GM18867 (cell line): Measurements from ENCODE around the gene PCF11.
A peak's percentile ranks its signal among the peaks of the same experiment; 100 is the strongest.

Experiments
- ATAC-seq: cut with Tn5 transposase; IDR thresholded peaks from one replicate; pipeline ENCODE4 v1.9.1; 2021; ENCODE audit warnings: mild to moderate bottlenecking, moderate library complexity; ENCODE audit not compliant: unreplicated experiment

The PCF11 gene

DNA sequence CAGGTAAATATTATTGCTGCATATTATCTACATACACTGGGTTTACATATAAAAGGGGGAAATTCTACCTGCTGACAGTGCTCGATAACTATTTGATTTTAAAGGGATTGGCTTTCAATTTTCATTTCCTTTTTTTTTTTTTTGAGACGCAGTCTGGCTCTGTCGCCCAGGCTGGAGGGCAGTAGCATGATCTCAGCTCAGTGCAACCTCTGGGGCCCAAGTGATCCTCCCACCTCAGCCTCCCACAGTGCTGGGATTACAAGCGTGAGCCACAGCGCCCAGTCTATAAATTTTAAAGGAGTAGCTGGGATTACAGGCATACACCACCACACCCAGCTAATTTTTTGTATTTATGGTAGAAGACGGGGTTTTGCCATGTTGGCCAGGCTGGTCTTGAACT, 3.2 kb upstream of the PCF11 start:
- ATAC-seq: no peak

DNA sequence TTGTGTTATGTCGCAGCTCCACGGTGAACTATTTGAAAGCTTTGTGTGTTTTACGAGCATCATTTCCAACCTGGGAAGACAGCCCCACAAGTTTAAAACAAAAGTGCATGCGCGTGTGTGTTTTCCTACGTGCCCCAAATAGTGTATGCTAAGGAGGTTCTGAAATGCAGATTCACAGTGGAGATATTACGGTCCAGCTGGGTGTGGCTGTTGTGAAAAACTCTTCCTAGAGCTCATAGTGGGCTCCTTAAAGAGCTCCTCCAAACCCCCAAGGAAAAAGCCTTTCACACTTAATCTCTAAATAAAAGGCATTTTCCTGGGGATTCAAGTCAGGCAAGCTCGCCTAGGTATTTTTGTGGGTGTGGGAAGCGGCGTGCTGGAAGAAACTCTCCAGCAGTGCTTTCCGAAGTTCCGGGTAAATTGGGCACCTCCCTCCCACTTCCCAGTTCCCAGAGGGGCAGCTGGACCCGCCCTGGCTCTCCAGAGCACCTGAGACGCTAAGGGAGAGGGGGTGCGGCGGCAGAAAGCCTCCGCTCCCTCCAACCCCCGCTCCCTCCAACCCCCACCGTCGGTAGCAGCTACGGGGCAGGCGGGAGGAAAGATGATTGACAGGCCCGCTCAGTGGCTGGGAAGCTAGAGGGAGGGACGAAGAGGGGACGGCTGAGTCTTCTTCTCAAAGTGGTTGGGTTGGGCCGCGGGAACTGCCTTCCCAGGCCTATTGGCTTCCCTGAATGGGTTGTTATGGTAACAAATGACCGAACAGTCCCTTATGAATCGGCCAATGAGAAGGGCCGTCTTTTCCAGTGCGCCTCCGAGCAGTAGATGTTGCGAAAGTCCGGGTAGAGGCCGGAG, 561 bp upstream of the PCF11 start:
- ATAC-seq: peak; percentile 94

DNA sequence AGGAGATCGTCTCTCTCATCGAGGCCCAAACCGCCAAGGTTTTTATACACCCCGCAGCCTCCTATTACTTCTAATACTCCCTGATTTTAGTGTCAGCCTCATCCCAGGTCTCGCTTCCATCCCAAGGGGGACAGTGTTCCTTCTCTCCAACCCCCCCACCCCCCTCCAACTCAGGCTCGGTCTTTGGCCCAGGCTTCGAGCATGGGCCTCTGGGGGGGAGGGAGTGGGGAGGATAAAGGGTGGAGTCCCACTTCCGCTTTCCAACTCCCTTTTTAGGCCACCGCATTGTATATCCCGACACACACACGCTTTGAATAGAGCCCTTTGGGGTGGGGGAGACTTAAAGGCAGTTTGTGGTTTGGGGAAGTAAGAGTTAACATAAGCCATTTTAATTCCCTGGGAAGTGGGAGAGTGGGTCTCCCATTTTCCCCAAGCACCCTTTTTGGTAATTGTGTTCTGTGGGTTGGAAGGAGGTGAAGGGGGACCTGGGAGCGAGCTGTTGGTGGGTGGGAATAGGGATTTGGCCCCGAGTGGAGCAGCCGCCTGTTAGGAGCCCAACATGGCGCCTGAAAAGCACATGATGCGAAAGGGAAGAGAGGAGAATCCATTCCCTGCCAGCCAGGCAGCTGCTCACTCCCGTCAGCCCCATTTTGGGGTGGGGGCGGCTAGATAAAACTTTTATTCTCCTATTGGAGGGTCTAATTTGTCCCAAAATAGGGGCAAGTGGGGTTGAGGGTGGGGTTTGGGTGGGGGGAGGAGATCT, 844 bp downstream of the PCF11 start:
- ATAC-seq: no peak

DNA sequence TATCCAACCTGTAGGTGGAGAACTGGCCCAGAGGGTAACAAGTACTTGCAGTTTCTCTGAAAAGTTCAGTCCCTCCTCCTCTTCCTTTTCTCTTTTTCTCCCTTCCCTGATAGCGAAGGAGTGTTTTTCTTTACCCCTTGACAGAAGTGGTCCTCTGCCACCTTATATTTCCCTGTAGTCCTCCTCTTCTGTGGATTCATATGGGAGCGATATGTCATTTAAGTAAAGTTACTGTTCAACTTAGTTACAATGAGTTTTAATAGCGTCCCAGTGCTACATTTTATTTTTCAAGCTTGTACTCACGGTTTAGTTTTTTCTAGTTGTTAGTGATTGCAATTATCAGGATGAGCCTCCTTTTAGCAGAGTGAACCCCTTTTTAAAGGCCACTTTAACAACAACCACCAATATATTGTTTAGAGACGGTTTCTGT, 1.4 kb downstream of the PCF11 start:
- no peak for ATAC-seq

DNA sequence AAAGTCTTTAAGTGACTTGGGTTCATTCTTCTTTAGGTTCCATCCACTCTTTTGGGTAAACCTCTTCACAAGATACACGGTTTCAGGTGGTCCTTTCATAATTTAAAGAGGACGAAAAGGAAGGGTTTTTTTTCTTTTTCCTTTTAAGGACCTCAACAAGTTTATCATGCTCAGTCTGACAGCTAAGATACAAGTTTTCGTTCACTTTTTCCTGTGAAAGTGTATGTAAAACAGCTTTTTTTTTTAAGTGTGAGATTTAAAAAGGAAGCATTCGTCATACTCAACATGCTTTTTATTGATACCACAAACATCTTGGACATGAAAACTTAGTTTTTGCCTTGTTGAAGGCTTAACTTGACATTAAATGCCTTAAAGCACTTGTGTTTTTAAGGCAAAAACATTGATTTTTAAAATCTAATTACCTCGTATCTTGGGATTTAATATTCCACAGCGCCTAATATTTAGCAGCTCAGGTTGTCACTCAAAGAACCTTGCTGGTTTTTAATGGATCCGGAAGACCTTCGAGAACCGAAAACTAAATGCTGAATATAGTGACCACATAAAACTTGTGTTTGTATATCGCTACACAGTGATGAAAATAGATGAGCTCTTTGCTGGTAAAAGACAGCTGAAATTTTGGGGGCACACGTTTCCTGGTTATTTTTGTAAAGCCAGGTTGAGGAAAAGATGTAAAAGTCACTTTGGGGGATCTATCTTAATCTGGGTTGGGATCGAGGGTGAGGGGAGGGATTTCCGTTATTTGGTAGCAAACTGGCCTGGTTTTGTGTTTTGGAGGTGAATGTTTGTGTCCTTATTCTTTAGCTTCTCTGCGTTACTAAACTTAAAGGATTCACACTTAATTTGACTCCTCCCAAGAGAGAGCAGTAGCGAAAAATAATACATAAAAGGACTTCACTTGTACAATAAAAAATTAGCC, 2.3 kb downstream of the PCF11 start:
- no peak for ATAC-seq

DNA sequence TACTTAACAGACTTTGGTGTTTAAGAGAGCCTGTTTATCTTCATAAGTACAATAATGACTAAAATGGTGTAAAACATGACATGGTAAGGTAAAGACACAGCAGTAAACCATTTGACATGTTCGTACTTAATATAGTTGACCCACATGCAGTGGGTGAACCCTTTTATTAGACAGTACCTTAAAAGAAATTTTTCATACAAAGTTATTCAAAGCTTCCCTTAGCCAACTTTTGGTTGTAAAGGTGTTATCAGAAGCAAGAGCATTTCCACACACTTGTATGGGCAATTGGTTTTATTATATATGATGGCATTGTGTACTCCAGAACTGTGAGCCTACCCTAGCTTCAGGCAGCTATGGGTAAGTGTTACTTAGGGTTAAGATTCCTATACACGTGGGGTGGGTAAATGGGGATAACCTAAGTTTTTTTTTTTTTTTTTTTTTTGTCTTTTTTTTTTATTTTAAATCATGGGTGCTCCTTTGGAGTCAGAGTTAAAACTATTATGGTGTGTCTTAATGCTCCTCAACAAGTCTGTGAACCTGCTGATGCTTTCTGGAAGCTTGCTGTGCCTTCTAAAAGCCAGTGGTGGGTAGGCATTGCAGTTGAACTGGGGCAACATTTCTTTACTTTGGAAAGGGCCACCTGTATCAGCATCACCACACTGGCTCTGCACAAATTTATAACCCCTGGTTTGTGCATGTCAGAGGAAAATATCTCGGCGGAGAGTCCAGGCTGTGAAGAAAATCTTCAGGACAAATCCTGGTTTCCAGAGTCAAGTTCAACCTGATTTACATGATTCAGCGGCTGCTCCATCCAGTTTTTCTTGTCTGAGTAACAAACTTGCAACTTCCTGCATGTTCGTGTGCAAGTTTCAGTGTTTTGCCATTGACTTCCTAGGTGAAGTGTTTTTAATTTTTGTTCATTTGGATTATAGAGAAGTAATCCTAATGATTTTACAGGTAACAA, 3.3 kb downstream of the PCF11 start:
- ATAC-seq: no peak

DNA sequence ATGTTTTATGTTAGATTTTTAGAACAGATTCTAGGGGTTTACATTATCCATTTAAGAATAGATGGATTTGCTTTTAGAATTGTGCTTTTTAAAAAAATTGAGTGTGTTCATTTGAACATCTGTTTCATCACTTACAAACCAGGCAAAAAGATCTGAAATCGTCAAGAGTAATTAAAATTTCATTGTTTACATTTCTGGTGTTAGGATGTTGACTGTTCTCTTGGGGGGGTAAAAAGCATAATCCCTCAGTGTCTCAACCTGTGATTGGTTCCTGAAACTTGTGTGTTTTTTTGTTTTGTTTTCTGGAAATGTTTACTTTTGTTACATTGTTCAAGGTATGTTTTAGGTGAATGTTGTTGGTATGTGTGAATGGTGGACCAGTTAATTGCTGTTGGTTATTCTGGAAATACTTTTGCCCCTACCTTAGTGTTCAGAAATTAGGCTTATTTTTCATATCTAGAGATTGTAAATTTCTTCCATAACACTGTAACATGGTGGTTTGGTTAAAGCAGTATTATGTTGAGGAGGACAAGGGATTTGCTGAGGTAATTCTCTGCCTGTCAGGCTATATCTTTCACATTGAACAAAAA, 4.8 kb downstream of the PCF11 start:
- no peak for ATAC-seq

DNA sequence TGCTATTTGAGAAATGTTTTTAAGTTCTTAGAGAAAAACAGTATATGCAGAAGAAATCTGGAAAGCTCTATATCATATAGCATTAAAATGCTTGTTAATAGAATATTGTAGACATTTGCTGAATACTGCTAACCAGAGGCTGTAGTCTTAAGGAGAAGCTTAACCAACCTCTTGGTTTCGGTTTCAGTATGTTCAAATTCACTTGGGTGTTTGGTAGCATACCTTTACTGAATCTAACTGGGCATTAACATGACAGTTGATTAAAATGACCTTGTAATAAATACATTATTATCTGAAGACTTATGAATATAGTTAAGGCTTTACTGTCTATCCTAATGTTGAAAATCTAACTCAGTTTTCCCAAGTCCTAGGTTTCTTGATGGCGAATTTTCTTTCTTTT, 5.4 kb downstream of the PCF11 start:
- peak; percentile 56 for ATAC-seq

DNA sequence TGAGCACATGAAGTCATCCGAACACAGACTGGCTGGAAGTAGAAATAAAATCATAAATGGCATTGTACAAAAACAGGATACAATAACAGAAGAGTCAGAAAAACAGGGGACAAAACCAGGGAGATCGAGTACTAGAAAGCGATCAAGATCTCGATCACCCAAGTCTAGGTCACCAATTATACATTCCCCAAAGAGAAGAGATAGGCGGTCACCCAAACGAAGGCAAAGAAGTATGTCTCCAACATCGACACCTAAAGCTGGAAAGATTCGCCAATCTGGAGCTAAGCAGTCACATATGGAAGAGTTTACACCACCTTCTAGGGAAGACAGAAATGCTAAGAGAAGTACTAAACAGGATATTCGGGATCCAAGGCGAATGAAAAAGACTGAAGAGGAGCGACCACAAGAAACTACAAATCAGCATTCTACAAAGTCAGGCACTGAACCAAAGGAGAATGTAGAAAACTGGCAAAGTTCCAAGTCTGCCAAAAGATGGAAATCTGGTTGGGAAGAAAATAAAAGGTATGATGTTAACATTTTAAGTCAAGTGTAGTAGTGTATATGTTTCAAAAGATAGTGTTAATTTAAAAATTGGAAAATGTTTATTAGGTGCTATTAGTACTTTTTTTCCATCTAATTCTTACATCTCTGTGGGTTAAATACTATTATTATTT, 9.4 kb downstream of the PCF11 start:
- ATAC-seq: no peak

DNA sequence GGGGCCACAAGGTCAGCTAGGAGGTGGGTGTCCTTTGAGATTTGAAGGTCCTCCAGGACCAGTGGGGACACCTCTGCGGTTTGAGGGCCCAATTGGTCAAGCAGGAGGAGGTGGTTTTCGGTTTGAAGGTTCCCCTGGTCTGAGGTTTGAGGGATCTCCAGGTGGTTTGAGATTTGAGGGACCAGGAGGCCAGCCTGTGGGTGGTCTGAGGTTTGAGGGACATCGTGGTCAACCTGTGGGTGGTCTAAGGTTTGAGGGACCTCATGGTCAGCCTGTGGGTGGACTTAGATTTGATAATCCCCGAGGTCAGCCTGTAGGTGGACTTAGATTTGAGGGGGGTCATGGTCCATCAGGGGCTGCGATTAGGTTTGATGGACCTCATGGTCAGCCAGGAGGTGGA, 11.8 kb downstream of the PCF11 start:
- ATAC-seq: no peak

DNA sequence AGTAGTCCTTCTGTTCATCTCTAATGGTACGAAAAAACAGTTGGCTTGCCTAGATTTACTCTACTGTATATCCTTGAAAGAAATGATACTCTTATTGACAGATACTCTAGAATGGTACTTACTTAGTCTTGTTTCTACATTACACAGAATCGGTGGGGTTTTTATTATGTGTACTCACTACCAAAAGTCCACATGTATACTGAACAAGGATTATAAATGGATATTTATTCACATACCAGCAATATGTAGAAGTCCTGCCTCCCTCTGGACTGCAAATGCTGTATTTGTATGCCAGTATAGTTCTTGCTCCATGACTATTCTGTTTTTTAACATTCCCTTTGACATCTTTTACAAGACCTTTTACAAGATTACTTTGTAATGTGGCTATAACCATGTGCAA, 13.9 kb downstream of the PCF11 start:
- no peak for ATAC-seq

DNA sequence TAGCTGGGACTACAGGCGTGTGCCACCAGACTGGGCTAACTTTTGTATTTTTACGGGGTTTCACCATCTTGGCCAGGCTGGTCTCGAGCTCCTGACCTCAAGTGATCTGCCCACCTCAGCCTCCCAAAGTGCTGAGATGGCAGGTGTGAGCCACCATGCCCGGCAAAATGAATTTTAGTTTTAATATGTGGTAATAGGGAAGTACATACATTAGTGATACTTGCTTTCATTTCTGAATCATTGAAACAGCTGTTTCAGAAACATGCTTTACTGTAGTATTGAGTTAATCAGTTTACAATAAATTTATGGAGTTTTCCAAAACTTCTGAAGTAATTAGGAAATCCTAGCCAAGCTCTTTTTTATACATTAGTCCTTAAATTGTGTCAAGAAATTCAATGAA, 15.6 kb downstream of the PCF11 start:
- no peak for ATAC-seq

DNA sequence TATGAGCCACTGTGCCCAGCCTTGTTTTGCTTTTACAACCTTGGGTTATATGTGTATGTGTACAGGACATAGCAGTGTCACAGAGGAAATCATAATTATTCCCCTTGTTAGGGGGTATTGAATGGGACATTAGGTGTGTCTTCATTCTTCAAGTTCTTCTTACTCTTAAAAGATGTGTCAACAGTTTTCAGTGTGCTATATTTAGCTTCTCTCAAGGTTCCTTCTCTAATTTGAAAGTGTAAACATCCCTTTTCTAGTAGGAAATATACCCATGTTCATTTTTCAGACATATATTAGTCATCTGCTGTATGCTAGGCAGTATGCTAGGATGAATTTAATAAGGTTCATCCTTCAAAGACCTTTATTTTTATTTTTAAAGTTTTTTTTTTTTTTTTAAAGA, 17.1 kb downstream of the PCF11 start:
- ATAC-seq: peak; percentile 56

DNA sequence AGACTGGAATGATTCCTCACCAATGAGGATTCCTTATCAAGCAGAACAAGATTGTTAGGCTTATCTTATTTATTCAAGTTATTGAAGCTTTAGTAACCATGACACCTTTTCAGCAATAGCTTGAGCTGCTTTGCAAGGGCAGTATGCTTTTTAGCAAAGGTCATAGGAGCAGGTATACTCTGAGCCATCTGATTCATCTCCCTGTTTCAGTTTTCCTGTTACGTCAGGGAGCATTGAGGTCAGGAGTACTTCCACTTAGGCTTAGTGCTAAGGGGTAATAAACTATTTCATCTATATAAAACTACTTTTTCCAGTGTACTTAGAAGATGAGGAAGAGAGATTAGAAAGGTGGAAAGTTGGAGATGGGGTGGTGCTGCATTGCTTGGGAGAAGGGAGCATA, 18.9 kb downstream of the PCF11 start:
- no peak for ATAC-seq

DNA sequence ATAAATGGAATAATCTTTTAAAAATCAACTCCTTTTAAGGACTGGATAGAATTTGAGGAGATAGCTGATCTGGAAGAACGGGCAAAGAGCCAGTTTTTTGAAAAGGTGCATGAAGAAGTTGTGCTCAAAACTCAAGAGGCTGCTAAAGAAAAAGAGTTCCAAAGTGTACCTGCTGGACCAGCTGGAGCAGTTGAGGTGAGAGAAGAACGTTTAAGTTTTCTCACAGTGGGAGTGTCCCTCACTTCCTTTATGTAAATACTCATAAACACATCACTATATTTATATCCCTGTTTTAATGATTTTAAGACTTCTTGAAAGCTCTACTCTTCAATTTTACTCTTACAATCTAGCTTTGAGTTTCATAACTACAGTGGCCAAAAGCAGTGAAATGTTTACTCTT, 24.9 kb downstream of the PCF11 start:
- ATAC-seq: no peak

DNA sequence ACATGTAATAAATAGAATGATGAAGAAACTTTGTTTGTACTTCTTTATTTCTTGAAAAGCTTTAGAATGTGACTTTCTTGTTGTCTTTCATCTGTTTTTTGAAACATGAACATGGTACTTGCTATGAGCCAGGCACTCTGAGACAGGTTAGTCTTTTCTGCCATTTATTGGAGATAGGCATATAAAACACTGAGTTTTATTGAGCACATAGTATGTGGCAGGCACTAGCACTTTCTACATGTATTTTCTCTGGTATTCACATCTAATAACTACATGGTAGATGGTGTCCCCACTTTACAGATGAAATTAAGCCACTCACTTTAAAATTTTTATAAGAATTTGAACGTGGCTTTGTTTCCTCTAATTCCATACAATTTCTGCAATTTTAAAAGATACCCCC, 28.8 kb downstream of the PCF11 start:
- no peak for ATAC-seq

DNA sequence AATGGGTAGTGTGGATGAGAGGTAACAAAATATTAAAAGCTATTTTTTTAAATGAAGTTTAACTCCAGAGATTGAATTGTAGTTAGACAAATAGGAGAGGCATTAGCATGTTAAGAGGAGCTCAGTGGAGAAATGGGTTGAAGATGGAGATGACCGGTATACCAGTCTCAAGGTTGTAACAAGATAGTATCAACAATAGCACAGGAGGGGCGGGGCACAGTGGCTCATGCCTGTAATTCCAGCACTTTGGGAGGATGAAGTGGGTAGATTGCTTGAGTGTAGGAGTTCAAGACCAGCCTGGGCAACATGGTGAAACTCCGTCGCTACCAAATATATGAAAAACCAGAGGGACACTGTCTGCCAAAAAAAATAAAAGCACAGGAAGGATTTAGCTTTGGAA, 30.5 kb downstream of the PCF11 start:
- no peak for ATAC-seq

DNA sequence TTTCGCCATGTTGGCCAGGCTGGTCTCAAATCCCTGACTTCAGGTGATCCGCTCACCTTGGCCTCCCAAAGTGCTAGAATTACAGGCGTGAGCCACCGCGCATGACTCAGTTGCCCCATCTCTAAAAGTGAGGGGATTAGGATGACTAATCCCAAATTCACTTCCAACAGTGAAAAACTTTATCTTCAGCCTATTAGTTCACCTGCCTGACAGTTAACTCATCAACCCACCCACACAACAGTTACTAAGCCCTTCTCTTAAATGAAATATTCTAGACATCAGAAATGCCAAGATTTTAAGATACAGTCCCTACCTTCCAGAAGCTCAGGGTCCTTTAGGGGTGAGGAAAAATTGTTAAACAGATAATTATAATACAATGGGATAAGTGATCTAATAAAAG, 34.6 kb downstream of the PCF11 start:
- no peak for ATAC-seq

DNA sequence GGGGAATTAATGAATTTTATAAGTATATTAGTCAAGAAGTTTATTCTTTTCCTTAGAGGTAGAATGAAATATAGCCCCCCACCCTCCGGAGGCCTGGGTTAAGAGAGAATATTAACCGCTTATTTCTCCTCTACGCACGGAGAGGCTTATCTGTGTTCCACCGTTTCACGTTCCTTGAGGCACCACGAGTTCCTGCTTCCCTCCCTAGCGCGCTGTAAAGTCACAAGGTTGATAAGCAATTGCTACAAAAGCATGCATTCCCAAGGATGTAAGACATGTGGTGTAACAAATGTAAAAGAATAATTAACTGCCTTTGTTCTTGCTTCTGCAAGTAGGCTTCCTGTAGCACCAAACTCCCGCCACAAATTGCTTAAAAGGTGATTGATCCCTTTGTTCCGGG, 35.1 kb downstream of the PCF11 start:
- no peak for ATAC-seq
